CD4-positive, CD25-positive, alpha-beta regulatory T cell (primary cell): Measurements from ENCODE around the gene ZNF428. TPM values are rescaled to one million over a fixed set of nuclear protein-coding genes. Genes with fewer than 3 reads are reported as not detected.
A peak's percentile ranks its signal among the peaks of the same experiment; 100 is the strongest.

Source experiments
- ATAC-seq, 2 donors: fragments of 150-1000 bp; cut with Tn5 transposase; one replicate each; pipeline ENCODE4 v1.10.0; 2021; ENCODE audit warnings: low read depth in 2 of 2, moderate number of reproducible peaks in 2 of 2, moderate library complexity in 1 of 2
- DNase-seq, 3 donors: peaks; one replicate each; pipeline versions ENCODE4 v3.0.0 to v3.0.0-alpha.2; 2012 to 2022; ENCODE audit warnings: mixed read lengths in 1 of 3
- H3K27ac ChIP-seq: one replicate; pipeline ENCODE4 v1.7.0; 2013; ENCODE audit warnings: mild to moderate bottlenecking, low read length; ENCODE audit not compliant: insufficient read depth, poor library complexity, severe bottlenecking
- H3K27me3 ChIP-seq: one replicate; pipeline ENCODE4 v1.7.0; 2013; ENCODE audit warnings: low read length; ENCODE audit not compliant: control insufficient read depth, insufficient read depth
- H3K36me3 ChIP-seq: one replicate; pipeline ENCODE4 v1.7.0; 2013; ENCODE audit warnings: mild to moderate bottlenecking, low read length, moderate library complexity; ENCODE audit not compliant: control insufficient read depth, insufficient read depth
- H3K4me1 ChIP-seq: 2 replicates; pipeline ENCODE4 v1.7.0; 2013; ENCODE audit warnings: mild to moderate bottlenecking, low read length; ENCODE audit not compliant: insufficient read depth, control insufficient read depth, poor library complexity, severe bottlenecking
- H3K4me3 ChIP-seq: one replicate; pipeline ENCODE4 v1.7.0; 2013; ENCODE audit warnings: low read depth, mild to moderate bottlenecking, low read length, moderate library complexity
- H3K9me3 ChIP-seq, 2 experiments: 1 replicate in 1 of 2; 2 replicates in 1 of 2; pipeline ENCODE4 v1.7.0; 2013; ENCODE audit warnings: low read length in 2 of 2, mild to moderate bottlenecking in 1 of 2, moderate library complexity in 1 of 2; ENCODE audit not compliant: control insufficient read depth in 2 of 2
- H3K27ac Mint-ChIP-seq, 3 donors: one replicate each; pipeline ENCODE4 v1.8.0; 2020 to 2022; ENCODE audit warnings: mild to moderate bottlenecking in 3 of 3, mixed read lengths in 3 of 3, moderate library complexity in 2 of 3
- H3K27me3 Mint-ChIP-seq: one replicate; pipeline ENCODE4 v1.8.0; 2022; ENCODE audit warnings: mild to moderate bottlenecking, mixed read lengths
- H3K36me3 Mint-ChIP-seq: one replicate; pipeline ENCODE4 v1.8.0; 2020; ENCODE audit warnings: mixed read lengths
- H3K4me1 Mint-ChIP-seq, 4 donors: one replicate each; pipeline ENCODE4 v1.8.0; 2020 to 2022; ENCODE audit warnings: mixed read lengths in 4 of 4, mild to moderate bottlenecking in 1 of 4
- H3K4me3 Mint-ChIP-seq, 4 donors: one replicate each; pipeline ENCODE4 v1.8.0; 2020 to 2022; ENCODE audit warnings: mild to moderate bottlenecking in 4 of 4, mixed read lengths in 4 of 4, moderate library complexity in 3 of 4
- H3K9me3 Mint-ChIP-seq, 7 donors: one replicate each; pipeline ENCODE4 v1.8.0; 2020 to 2022; ENCODE audit warnings: mixed read lengths in 7 of 7, mild to moderate bottlenecking in 3 of 7, moderate library complexity in 2 of 7
- polyA plus RNA-seq, 4 donors: library from polyadenylated mRNA; unstranded; fragments of 300-500 nt; fragmentation: Illumina TruSeq; gene quantifications; one replicate each; pipeline ENCODE4 v1.2.3, GENCODE V29; 2021
- total RNA-seq: library from RNA; stranded (reverse); gene quantifications from one replicate; pipeline ENCODE4 v1.2.3, GENCODE V29; 2022

ZNF428 gene
- total and polyA plus RNA-seq, 5 donors from 2014 or later = 12.6 to 26.6 (median 14.4) TPM

GRCh38 chr19:43634068-43634467 is 14.6 kb upstream of the ZNF428 start:
- peaks cover 16% of the 10 kb centered on the region for H3K27me3 ChIP-seq
- ATAC-seq = no peak
- no peak overlapping the region for H3K27ac Mint-ChIP-seq

DNA sequence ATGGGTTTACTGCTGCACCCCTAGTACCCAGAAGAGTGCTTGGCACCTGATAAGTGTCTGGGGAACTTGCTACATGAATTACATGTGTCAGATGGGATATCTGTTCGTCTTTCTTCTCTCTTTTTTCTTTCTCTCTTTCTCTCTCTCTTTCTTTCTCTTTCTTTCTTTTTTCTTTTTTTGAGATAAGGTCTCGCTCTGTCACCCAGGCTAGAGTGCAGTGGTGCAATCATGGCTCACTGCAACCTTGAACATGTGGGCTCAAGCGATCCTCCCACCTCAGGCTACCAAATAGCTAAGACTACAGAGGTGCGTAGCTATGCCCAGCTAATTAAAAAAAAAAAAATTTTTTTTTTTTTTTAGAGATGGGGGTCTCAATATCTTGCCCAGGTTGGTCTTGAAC is 14.1 kb upstream of the ZNF428 start:
- ATAC-seq (no peak), DNase-seq (no peak)
- Mint-ChIP-seq H3K27ac (no peak overlapping the region), H3K4me3 (no peak overlapping the region), H3K36me3 (no peaks in the 10 kb centered on the region), H3K9me3 (peaks cover 0 to 2% (median 0%) of the 10 kb centered on the region in 7 donors), H3K4me1 (peaks cover 0 to 5% (median 1%) of the 10 kb centered on the region in 4 donors), H3K27me3 (peaks cover 58% of the 10 kb centered on the region)
- Histone ChIP-seq H3K27me3 (peaks cover 10% of the 10 kb centered on the region), H3K4me1 (no peaks in the 10 kb centered on the region), H3K27ac (no peak overlapping the region), H3K4me3 (no peak overlapping the region), H3K36me3 (no peaks in the 10 kb centered on the region), H3K9me3 (no peaks in the 10 kb centered on the region)

More at GRCh38 chr19:43634068-43634467, 14.6 kb upstream of the ZNF428 start:
- no peak overlapping the region for H3K4me3 Mint-ChIP-seq
- H3K4me3 ChIP-seq = no peak overlapping the region
- no peak overlapping the region for H3K27ac ChIP-seq
- no peaks in the 10 kb centered on the region for H3K9me3 ChIP-seq
- DNase-seq = no peak
- no peaks in the 10 kb centered on the region for H3K36me3 ChIP-seq
- peaks cover 0 to 2% (median 0%) of the 10 kb centered on the region in 7 donors for H3K9me3 Mint-ChIP-seq
- peaks cover 0 to 9% (median 5%) of the 10 kb centered on the region in 4 donors for H3K4me1 Mint-ChIP-seq
- H3K4me1 ChIP-seq = peaks cover 1% of the 10 kb centered on the region
- H3K36me3 Mint-ChIP-seq = no peaks in the 10 kb centered on the region
- peaks cover 59% of the 10 kb centered on the region for H3K27me3 Mint-ChIP-seq

GRCh38 chr19:43631491-43631890 is 12.1 kb upstream of the ZNF428 start:
- Mint-ChIP-seq H3K27ac (peak overlapping the region in 1 of 3 donors; percentile 80), H3K4me3 (no peak overlapping the region), H3K36me3 (no peaks in the 10 kb centered on the region), H3K27me3 (peaks cover 52% of the 10 kb centered on the region), H3K4me1 (peaks cover 0 to 11% (median 5%) of the 10 kb centered on the region in 4 donors), H3K9me3 (no peaks in the 10 kb centered on the region)
- H3K27me3 ChIP-seq = no peaks in the 10 kb centered on the region
- H3K4me1 ChIP-seq = no peaks in the 10 kb centered on the region
- H3K9me3 ChIP-seq = no peaks in the 10 kb centered on the region
- H3K36me3 ChIP-seq = no peaks in the 10 kb centered on the region
- DNase-seq (no peak), ATAC-seq (no peak)
- no peak overlapping the region for H3K4me3 ChIP-seq
- no peak overlapping the region for H3K27ac ChIP-seq

DNA sequence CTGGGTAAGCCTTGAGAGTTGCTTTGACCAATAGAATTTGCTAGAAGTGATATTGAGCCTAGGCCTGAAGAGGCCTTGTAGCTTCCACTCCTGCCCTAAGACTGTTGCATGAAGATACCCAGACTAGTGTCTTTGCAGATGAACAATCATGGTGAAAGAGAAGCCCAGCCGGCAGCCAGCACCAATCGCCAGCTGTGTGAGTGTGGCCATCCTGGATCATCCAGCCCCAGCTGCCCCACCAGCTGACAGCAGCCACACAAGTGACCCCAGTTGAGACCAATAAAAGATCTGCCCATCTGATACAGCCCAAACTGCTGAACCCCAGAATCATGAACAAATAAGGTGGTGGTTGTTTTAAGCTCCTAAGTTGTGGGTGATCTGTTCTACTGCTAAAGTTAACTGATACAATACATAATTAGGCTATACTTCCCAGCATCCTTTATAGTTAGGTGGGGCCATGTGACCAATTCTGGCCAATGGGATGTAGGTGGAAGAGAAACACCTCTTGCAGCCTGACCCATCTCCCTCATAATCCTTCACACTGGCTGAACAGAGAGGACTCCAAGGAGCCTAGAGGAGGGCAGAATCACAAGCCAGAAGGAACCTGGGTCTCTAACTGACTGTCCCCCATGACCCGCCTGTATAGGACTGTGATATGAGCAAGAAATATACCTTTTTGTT is 9.4 kb upstream of the ZNF428 start:
- Histone ChIP-seq H3K27ac (no peak overlapping the region), H3K9me3 (no peaks in the 10 kb centered on the region), H3K4me1 (peaks cover 5% of the 10 kb centered on the region), H3K36me3 (no peaks in the 10 kb centered on the region), H3K4me3 (no peak overlapping the region), H3K27me3 (no peaks in the 10 kb centered on the region)
- ATAC-seq (no peak), DNase-seq (no peak)
- peak overlapping the region in 1 of 3 donors; percentile 40 for H3K27ac Mint-ChIP-seq
- H3K9me3 Mint-ChIP-seq = no peaks in the 10 kb centered on the region
- no peaks in the 10 kb centered on the region for H3K36me3 Mint-ChIP-seq
- H3K4me1 Mint-ChIP-seq = peaks cover 0 to 24% (median 11%) of the 10 kb centered on the region in 4 donors
- peaks cover 36% of the 10 kb centered on the region for H3K27me3 Mint-ChIP-seq
- no peak overlapping the region for H3K4me3 Mint-ChIP-seq

- no peak for ATAC-seq
- H3K27ac Mint-ChIP-seq = no peak overlapping the region
- peak overlapping the region in 2 of 4 donors; percentile 38 to 43 for H3K4me3 Mint-ChIP-seq
These were observed 7.4 kb upstream of the ZNF428 start for GRCh38 chr19:43626838-43627237.

GRCh38 chr19:43625918-43626579 is 6.6 kb upstream of the ZNF428 start:
- H3K27ac Mint-ChIP-seq = no peak overlapping the region
- H3K4me1 Mint-ChIP-seq = peaks cover 5 to 26% (median 9%) of the 10 kb centered on the region in 4 donors
- peaks cover 17% of the 10 kb centered on the region for H3K27me3 Mint-ChIP-seq
- no peak overlapping the region for H3K4me3 ChIP-seq
- H3K36me3 ChIP-seq = no peaks in the 10 kb centered on the region
- ATAC-seq (no peak), DNase-seq (peak in 2 of 3 donors; percentile 11 to 28)
- H3K9me3 Mint-ChIP-seq = no peaks in the 10 kb centered on the region
- no peaks in the 10 kb centered on the region for H3K9me3 ChIP-seq
- H3K36me3 Mint-ChIP-seq = no peaks in the 10 kb centered on the region
- H3K27ac ChIP-seq = no peak overlapping the region
- H3K4me1 ChIP-seq = peaks cover 5% of the 10 kb centered on the region
- no peaks in the 10 kb centered on the region for H3K27me3 ChIP-seq
- peak overlapping the region in 1 of 4 donors; percentile 58 for H3K4me3 Mint-ChIP-seq

More at GRCh38 chr19:43626838-43627237, 7.4 kb upstream of the ZNF428 start:
- Histone ChIP-seq H3K27ac (no peak overlapping the region), H3K27me3 (no peaks in the 10 kb centered on the region), H3K9me3 (no peaks in the 10 kb centered on the region), H3K4me3 (no peak overlapping the region), H3K36me3 (no peaks in the 10 kb centered on the region), H3K4me1 (peaks cover 5% of the 10 kb centered on the region)
- H3K4me1 Mint-ChIP-seq = peaks cover under 1 to 24% (median 9%) of the 10 kb centered on the region in 4 donors
- no peak for DNase-seq
- no peaks in the 10 kb centered on the region for H3K36me3 Mint-ChIP-seq
- peaks cover 18% of the 10 kb centered on the region for H3K27me3 Mint-ChIP-seq
- H3K9me3 Mint-ChIP-seq = no peaks in the 10 kb centered on the region

DNA sequence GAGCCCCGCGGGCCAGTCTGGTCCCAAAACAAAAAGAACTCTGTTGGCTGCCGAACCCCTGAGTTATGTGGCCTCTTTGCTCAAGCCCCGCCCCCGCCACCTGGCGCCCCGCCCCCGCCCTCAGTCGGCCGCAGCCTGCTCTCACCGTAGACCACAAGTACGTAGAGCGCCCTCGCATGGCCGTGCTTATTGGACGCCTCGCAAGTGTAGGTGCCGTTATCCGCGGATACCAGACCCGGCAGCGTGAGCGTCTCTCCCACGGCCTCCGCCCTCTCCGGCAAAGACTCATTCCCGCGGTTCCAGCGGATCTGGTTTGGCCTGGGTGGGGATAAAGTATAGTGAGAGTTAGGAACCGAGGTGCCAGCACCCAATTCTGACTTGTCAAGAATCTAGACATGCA is 5.5 kb upstream of the ZNF428 start:
- Mint-ChIP-seq H3K27ac (peak overlapping the region in 1 of 3 donors; percentile 26), H3K27me3 (peaks cover 17% of the 10 kb centered on the region), H3K36me3 (no peaks in the 10 kb centered on the region), H3K4me3 (peak overlapping the region in 2 of 4 donors; percentile 46 to 58), H3K4me1 (peaks cover 10 to 37% (median 15%) of the 10 kb centered on the region in 4 donors), H3K9me3 (no peaks in the 10 kb centered on the region)
- Histone ChIP-seq H3K36me3 (no peaks in the 10 kb centered on the region), H3K4me1 (peaks cover 11% of the 10 kb centered on the region), H3K27me3 (no peaks in the 10 kb centered on the region), H3K4me3 (no peak overlapping the region), H3K9me3 (no peaks in the 10 kb centered on the region), H3K27ac (no peak overlapping the region)
- peak; percentile 77 for ATAC-seq
- DNase-seq = peak; percentile 72 to 89 (median 77)
